MM.1S (cell line): ENCODE data around the gene FBXL7.

Experiments
- DNase-seq: peaks from one replicate; pipeline ENCODE4 v3.0.0-alpha.2; 2015
- H2AFZ ChIP-seq: fragments of 300-600 bp; sonication (generic); 2 replicates; pipeline ENCODE4 v1.6.0; 2016; ENCODE audit warnings: antibody characterized with exemption, low read length
- H3F3A ChIP-seq: fragments of 300-600 bp; sonication (generic); 2 replicates; pipeline ENCODE4 v1.6.1; 2016; ENCODE audit warnings: mild to moderate bottlenecking, antibody characterized with exemption, low read length, moderate library complexity, mixed read lengths; ENCODE audit not compliant: insufficient read depth
- H3K27ac ChIP-seq: fragments of 300-600 bp; sonication (generic); 2 replicates; pipeline ENCODE4 v1.5.1; 2016; ENCODE audit warnings: mild to moderate bottlenecking, low read length
- H3K27me3 ChIP-seq: fragments of 300-600 bp; sonication (generic); replicated peaks from 2 replicates; pipeline ENCODE4 v1.6.0; 2016; ENCODE audit warnings: low read length; ENCODE audit not compliant: insufficient read depth
- H3K36me3 ChIP-seq: fragments of 300-600 bp; sonication (generic); replicated peaks from 2 replicates; pipeline ENCODE4 v1.6.1; 2016; ENCODE audit warnings: mild to moderate bottlenecking, low read length, mixed read lengths; ENCODE audit not compliant: insufficient read depth
- H3K4me1 ChIP-seq: fragments of 300-600 bp; sonication (generic); 2 replicates; pipeline ENCODE4 v1.6.1; 2016; ENCODE audit warnings: low read length, mixed read lengths
- H3K4me2 ChIP-seq: fragments of 300-600 bp; sonication (generic); 2 replicates; pipeline ENCODE4 v1.6.0; 2016; ENCODE audit warnings: low read depth, low read length
- H3K4me3 ChIP-seq: fragments of 300-600 bp; sonication (generic); 2 replicates; pipeline ENCODE4 v1.5.1; 2016; ENCODE audit warnings: low read length, mixed read lengths
- H3K79me2 ChIP-seq: fragments of 300-600 bp; sonication (generic); 2 replicates; pipeline ENCODE4 v1.6.1; 2016; ENCODE audit warnings: mixed run types, low read length, mixed read lengths
- H3K9ac ChIP-seq: fragments of 300-600 bp; sonication (generic); 2 replicates; pipeline ENCODE4 v1.6.1; 2016; ENCODE audit warnings: low read length, mixed read lengths
- H3K9me2 ChIP-seq: fragments of 300-600 bp; sonication (generic); replicated peaks from 2 replicates; pipeline ENCODE4 v1.6.1; 2016; ENCODE audit warnings: mild to moderate bottlenecking, low read length, mixed read lengths; ENCODE audit not compliant: insufficient read depth
- H3K9me3 ChIP-seq: fragments of 300-600 bp; sonication (generic); replicated peaks from 2 replicates; pipeline ENCODE4 v1.6.1; 2016; ENCODE audit warnings: mild to moderate bottlenecking, low read length, mixed read lengths; ENCODE audit not compliant: insufficient read depth
- H4K20me1 ChIP-seq: fragments of 300-600 bp; sonication (generic); 2 replicates; pipeline ENCODE4 v1.6.1; 2016; ENCODE audit warnings: mild to moderate bottlenecking, low read length, moderate library complexity, mixed read lengths; ENCODE audit not compliant: insufficient read depth
- CTCF ChIP-seq: fragments of 300-600 bp; sonication (generic); IDR thresholded peaks from 2 replicates; pipeline ENCODE4 v1.5.1; 2016; ENCODE audit warnings: antibody characterized with exemption, low read length, mixed read lengths
- EZH2 ChIP-seq: fragments of 300-600 bp; sonication (generic); optimal IDR thresholded peaks from 2 replicates; pipeline ENCODE3; 2017; ENCODE audit warnings: low read depth, mild to moderate bottlenecking, antibody characterized with exemption, low read length, mixed read lengths
- EZH2phosphoT487 ChIP-seq: fragments of 300-600 bp; sonication (generic); IDR thresholded peaks from 2 replicates; pipeline ENCODE4 v1.6.1; 2018; ENCODE audit warnings: antibody characterized with exemption, low read length

The FBXL7 gene

GRCh38 chr5:15637345-15637744, 137.4 kb downstream of the FBXL7 start:
- no peaks in the 10 kb centered on the region for H3K27me3 ChIP-seq
- H3K4me1 ChIP-seq, result no peaks in the 10 kb centered on the region
- DNase-seq, result no peak
- H3K4me3 ChIP-seq, result no peak overlapping the region
- no peak overlapping the region for H3K27ac ChIP-seq
- no peaks in the 10 kb centered on the region for H3F3A ChIP-seq
- H3K9me3 ChIP-seq, result no peaks in the 10 kb centered on the region
- no peaks in the 10 kb centered on the region for H4K20me1 ChIP-seq
- H2AFZ ChIP-seq, result no peak overlapping the region
- no peak overlapping the region for H3K4me2 ChIP-seq
- H3K36me3 ChIP-seq, result no peaks in the 10 kb centered on the region
- peaks cover 36% of the 10 kb centered on the region for H3K79me2 ChIP-seq
- no peak for TF ChIP-seq EZH2
- H3K9ac ChIP-seq, result no peak overlapping the region
- no peaks in the 10 kb centered on the region for H3K9me2 ChIP-seq

- no peak for TF ChIP-seq CTCF
- no peak for TF ChIP-seq EZH2
- no peak for TF ChIP-seq EZH2phosphoT487
- H3K9me2 ChIP-seq, result no peaks in the 10 kb centered on the region
- H3F3A ChIP-seq, result no peaks in the 10 kb centered on the region
- no peaks in the 10 kb centered on the region for H3K36me3 ChIP-seq
- no peak overlapping the region for H2AFZ ChIP-seq
- H3K9me3 ChIP-seq, result no peaks in the 10 kb centered on the region
- H3K27ac ChIP-seq, result no peak overlapping the region
- H3K79me2 ChIP-seq, result peaks cover 35% of the 10 kb centered on the region
- no peaks in the 10 kb centered on the region for H3K27me3 ChIP-seq
- no peaks in the 10 kb centered on the region for H3K4me1 ChIP-seq
- no peak overlapping the region for H3K9ac ChIP-seq
- H4K20me1 ChIP-seq, result no peaks in the 10 kb centered on the region
- no peak overlapping the region for H3K4me2 ChIP-seq
- no peak overlapping the region for H3K4me3 ChIP-seq
- no peak for DNase-seq
These were observed 137.9 kb downstream of the FBXL7 start for GRCh38 chr5:15637886-15638285.

- DNase-seq, result no peak
- H3K9me3 ChIP-seq, result no peaks in the 10 kb centered on the region
- H3K27ac ChIP-seq, result no peak overlapping the region
- no peaks in the 10 kb centered on the region for H4K20me1 ChIP-seq
- no peak overlapping the region for H3K9ac ChIP-seq
- H3K4me2 ChIP-seq, result no peak overlapping the region
- H2AFZ ChIP-seq, result no peak overlapping the region
- TF ChIP-seq EZH2phosphoT487 (no peak), EZH2 (no peak), CTCF (no peak)
- no peaks in the 10 kb centered on the region for H3F3A ChIP-seq
- H3K4me1 ChIP-seq, result no peaks in the 10 kb centered on the region
- H3K36me3 ChIP-seq, result no peaks in the 10 kb centered on the region
- no peak overlapping the region for H3K4me3 ChIP-seq
- H3K9me2 ChIP-seq, result no peaks in the 10 kb centered on the region
- H3K79me2 ChIP-seq, result peaks cover 37% of the 10 kb centered on the region
- H3K27me3 ChIP-seq, result no peaks in the 10 kb centered on the region
These were observed 138.3 kb downstream of the FBXL7 start for GRCh38 chr5:15638296-15638695.

GRCh38 chr5:15639288-15639687, 139.3 kb downstream of the FBXL7 start:
- Histone ChIP-seq H3K9me2 (no peaks in the 10 kb centered on the region), H3K79me2 (peaks cover 44% of the 10 kb centered on the region), H3K4me1 (no peaks in the 10 kb centered on the region), H3K4me2 (no peak overlapping the region), H3K9me3 (no peaks in the 10 kb centered on the region), H3K9ac (no peak overlapping the region), H3K27ac (no peak overlapping the region), H2AFZ (no peak overlapping the region), H4K20me1 (no peaks in the 10 kb centered on the region), H3K4me3 (no peak overlapping the region), H3F3A (no peaks in the 10 kb centered on the region), H3K36me3 (no peaks in the 10 kb centered on the region), H3K27me3 (no peaks in the 10 kb centered on the region)
- no peak for TF ChIP-seq CTCF
- DNase-seq, result no peak
